Cortex of kidney (tissue), 1 donor: ENCODE results near the gene NR1D1.

Experiments
- DNase-seq: peaks from one replicate; lab custom pipeline; 2025; lab: John Stamatoyannopoulos, UW

Gene NR1D1

GRCh38 chr17:40111221-40112128 is 11.1 kb upstream of the NR1D1 start:
- no peak for DNase-seq

GRCh38 chr17:40110026-40110845 is 9.8 kb upstream of the NR1D1 start:
- no peak for DNase-seq

- DNase-seq = no peak
Observed at GRCh38 chr17:40108970-40109824, 8.8 kb upstream of the NR1D1 start.

- DNase-seq = no peak
Observed at GRCh38 chr17:40107522-40108174, 7.3 kb upstream of the NR1D1 start.

GRCh38 chr17:40106760-40107521 is 6.6 kb upstream of the NR1D1 start:
- DNase-seq = no peak

GRCh38 chr17:40105861-40106759 is 5.7 kb upstream of the NR1D1 start:
- DNase-seq = no peak

GRCh38 chr17:40104594-40105486 is 4.5 kb upstream of the NR1D1 start:
- DNase-seq = no peak

GRCh38 chr17:40103688-40104087 is 3.3 kb upstream of the NR1D1 start:
- no peak for DNase-seq

- no peak for DNase-seq
Observed at GRCh38 chr17:40103071-40103661, 2.8 kb upstream of the NR1D1 start.

- DNase-seq = no peak
Observed at GRCh38 chr17:40101367-40102210, 1.2 kb upstream of the NR1D1 start.

GRCh38 chr17:40100669-40101366 is 429 bp upstream of the NR1D1 start:
- peak; percentile 75 for DNase-seq

- DNase-seq = no peak
Observed at GRCh38 chr17:40099619-40100418, 570 bp downstream of the NR1D1 start.

- DNase-seq = peak; percentile 92
Observed at GRCh38 chr17:40098846-40099618, 1.4 kb downstream of the NR1D1 start.

GRCh38 chr17:40097931-40098845 is 2.2 kb downstream of the NR1D1 start:
- peak; percentile 33 for DNase-seq
